ENCODE measurements around the gene STIMATE.

The STIMATE gene

GRCh38 chr3:52886049-52886730, 11.2 kb downstream of the STIMATE start:
- Histone ChIP-seq H3K9me3 (no peaks in the 10 kb centered on the region), H3K4me1 (no peaks in the 10 kb centered on the region), H3K36me3 (no peaks in the 10 kb centered on the region), H3K27me3 (no peaks in the 10 kb centered on the region), H3K4me3 (ENCODE audit: low read depth, low read length) (no peak overlapping the region)
- DNase-seq: no peak
- TF ChIP-seq CTCF (IDR thresholded peaks at IDR 0.05; ENCODE audit: low read depth, low read length): no peak

- no peaks in the 10 kb centered on the region for H3K36me3 ChIP-seq
- no peak for DNase-seq
Measured at GRCh38 chr3:52882377-52882776, 15.0 kb downstream of the STIMATE start.

GRCh38 chr3:52881871-52882270, 15.5 kb downstream of the STIMATE start:
- TF ChIP-seq CTCF (IDR thresholded peaks at IDR 0.05; ENCODE audit: low read depth, low read length): no peak
- DNase-seq: no peak
- no peaks in the 10 kb centered on the region for H3K4me1 ChIP-seq
- no peaks in the 10 kb centered on the region for H3K9me3 ChIP-seq
- H3K4me3 ChIP-seq (ENCODE audit: low read depth, low read length): no peak overlapping the region
- H3K36me3 ChIP-seq: no peaks in the 10 kb centered on the region
- no peaks in the 10 kb centered on the region for H3K27me3 ChIP-seq

More at GRCh38 chr3:52882377-52882776, 15.0 kb downstream of the STIMATE start:
- no peaks in the 10 kb centered on the region for H3K27me3 ChIP-seq
- H3K9me3 ChIP-seq: no peaks in the 10 kb centered on the region
- TF ChIP-seq CTCF (IDR thresholded peaks at IDR 0.05; ENCODE audit: low read depth, low read length): no peak
- no peak overlapping the region for H3K4me3 ChIP-seq (ENCODE audit: low read depth, low read length)
- no peaks in the 10 kb centered on the region for H3K4me1 ChIP-seq

- TF ChIP-seq CTCF (IDR thresholded peaks at IDR 0.05; ENCODE audit: low read depth, low read length): no peak
- H3K9me3 ChIP-seq: no peaks in the 10 kb centered on the region
- DNase-seq: no peak
- no peak overlapping the region for H3K4me3 ChIP-seq (ENCODE audit: low read depth, low read length)
- no peaks in the 10 kb centered on the region for H3K36me3 ChIP-seq
- no peaks in the 10 kb centered on the region for H3K27me3 ChIP-seq
- H3K4me1 ChIP-seq: no peaks in the 10 kb centered on the region
Measured at GRCh38 chr3:52880474-52880873, 16.9 kb downstream of the STIMATE start.

GRCh38 chr3:52880047-52880446, 17.3 kb downstream of the STIMATE start:
- H3K36me3 ChIP-seq: no peaks in the 10 kb centered on the region
- no peaks in the 10 kb centered on the region for H3K9me3 ChIP-seq
- DNase-seq: no peak
- no peak for TF ChIP-seq CTCF (IDR thresholded peaks at IDR 0.05; ENCODE audit: low read depth, low read length)
- H3K4me1 ChIP-seq: no peaks in the 10 kb centered on the region
- no peaks in the 10 kb centered on the region for H3K27me3 ChIP-seq
- H3K4me3 ChIP-seq (ENCODE audit: low read depth, low read length): no peak overlapping the region

GRCh38 chr3:52879581-52879980, 17.8 kb downstream of the STIMATE start:
- no peak for TF ChIP-seq CTCF (IDR thresholded peaks at IDR 0.05; ENCODE audit: low read depth, low read length)
- H3K27me3 ChIP-seq: no peaks in the 10 kb centered on the region

More at GRCh38 chr3:52879581-52879980, 17.8 kb downstream of the STIMATE start:
- Histone ChIP-seq H3K4me1 (no peaks in the 10 kb centered on the region), H3K36me3 (no peaks in the 10 kb centered on the region), H3K4me3 (ENCODE audit: low read depth, low read length) (no peak overlapping the region), H3K9me3 (no peaks in the 10 kb centered on the region)
- no peak for DNase-seq

Data from BE2C (cell line).